Measurements from ENCODE around the gene TMCO1. TPM values are rescaled to one million over a fixed set of nuclear protein-coding genes. Genes with fewer than 3 reads are reported as not detected.
"Not testable (repeated sequence)": the region's sequence is repeated elsewhere in the genome, so short reads cannot be mapped to it uniquely, and the experiment has no call there.

The TMCO1 gene
- polyA plus RNA-seq, 2 of the 4 experiments (the other 2 are of a cell fraction), result 154 to 220 TPM

- Histone ChIP-seq H3K4me3 (no peak overlapping the region), H3K4me1 (no peaks in the 10 kb centered on the region), H3K4me2 (no peak overlapping the region), H3K9me3 (no peaks in the 10 kb centered on the region), H3K27ac (no peak overlapping the region)
- ChIA-PET CTCF (interaction anchor here (1.0 to 1.5 kb wide), 2 partner anchors 25 to 98 kb away, joined by 3 to 4 read pairs; no protein-coding TSS in a partner anchor), POLR2A (no interaction called here)
- TF ChIP-seq RARB (CRISPR knock-in tag; IDR thresholded peaks at IDR 0.05) (no peak), MYC (IDR thresholded peaks at IDR 0.05; ENCODE audit: borderline replicate concordance, low read length) (no peak), SREBF2 (IDR thresholded peaks at IDR 0.05) (no peak), MAFK (IDR thresholded peaks at IDR 0.05; ENCODE audit: partially characterized antibody) (no peak), EP300 (IDR thresholded peaks at IDR 0.05) (no peak), FOXS1 (CRISPR knock-in tag; IDR thresholded peaks at IDR 0.05) (no peak), BHLHE40 (IDR thresholded peaks at IDR 0.05; ENCODE audit: low read depth, low read length) (no peak), FOSL2 (IDR thresholded peaks at IDR 0.05) (no peak), FOSL2 (CRISPR knock-in tag; IDR thresholded peaks at IDR 0.05) (no peak), RAD21 (conservative IDR thresholded peaks at IDR 0.05 in 1 of 2, IDR thresholded peaks at IDR 0.05 in 1 of 2) (no peak)
- DNase-seq (ENCODE audit: low read depth in 1 of 2, low spot score in 1 of 2), result no peak
- WGBS (ENCODE audit: missing lambda C conversion rate), result 30% methylated on average over 3 of the region's 3 CpGs
- ATAC-seq, result peak; percentile 43 to 62; a peak in 4 of 6 replicates
- FAIRE-seq, result no peak
Observed at GRCh38 chr1:165816157-165816556, 47.5 kb upstream of the TMCO1 start.

GRCh38 chr1:165815725-165816124, 47.1 kb upstream of the TMCO1 start:
- FAIRE-seq (no peak), ATAC-seq (peak; percentile 39 to 63; a peak in 4 of 6 replicates), DNase-seq (ENCODE audit: low read depth in 1 of 2, low spot score in 1 of 2) (peak in 1 of 2 experiments; percentile 20)
- Histone ChIP-seq H3K27ac (no peak overlapping the region), H3K4me2 (no peak overlapping the region), H3K4me3 (no peak overlapping the region), H3K4me1 (no peaks in the 10 kb centered on the region), H3K9me3 (no peaks in the 10 kb centered on the region)
- 27% methylated on average over 3 of the region's 3 CpGs for WGBS (ENCODE audit: missing lambda C conversion rate)
- CTCF ChIA-PET, result interaction anchor here (1.5 kb wide), 1 partner anchor 25 kb away, joined by 3 read pairs; no protein-coding TSS in a partner anchor
- POLR2A ChIA-PET, result no interaction called here
- TF ChIP-seq ZFP36 (IDR thresholded peaks at IDR 0.05; ENCODE audit: borderline replicate concordance, partially characterized antibody) (no peak), SREBF2 (IDR thresholded peaks at IDR 0.05) (no peak), MAZ (IDR thresholded peaks at IDR 0.05; ENCODE audit: borderline replicate concordance, low read depth, low read length) (no peak), POLR2AphosphoS2 (conservative IDR thresholded peaks at IDR 0.05; ENCODE audit: low read length) (no peak), ZC3H11A (IDR thresholded peaks at IDR 0.05) (no peak), ZSCAN20 (CRISPR knock-in tag; IDR thresholded peaks at IDR 0.05) (no peak)

- Histone ChIP-seq H3K4me1 (no peaks in the 10 kb centered on the region), H3K4me2 (no peak overlapping the region), H3K4me3 (no peak overlapping the region), H3K9me3 (no peaks in the 10 kb centered on the region), H3K27ac (no peak overlapping the region)
- no peak for FAIRE-seq
- no peak for ATAC-seq
- POLR2A ChIA-PET, result no interaction called here
- no peak for TF ChIP-seq HOXB5 (CRISPR knock-in tag; IDR thresholded peaks at IDR 0.05)
- TF ChIP-seq BCL3 (IDR thresholded peaks at IDR 0.05), result no peak
- no peak for TF ChIP-seq POLR2A (IDR thresholded peaks at IDR 0.05; ENCODE audit: low read length)
- no peak for TF ChIP-seq CBX2 (IDR thresholded peaks at IDR 0.05; ENCODE audit: borderline replicate concordance, low read depth)
- TF ChIP-seq GATA3 (IDR thresholded peaks at IDR 0.05; ENCODE audit: borderline replicate concordance), result no peak
- TF ChIP-seq EHMT2 (IDR thresholded peaks at IDR 0.05; ENCODE audit: low read depth), result no peak
- no peak for TF ChIP-seq SMC3 (IDR thresholded peaks at IDR 0.05)
- no peak for TF ChIP-seq TP53 (CRISPR knock-in tag; IDR thresholded peaks at IDR 0.05)
- TF ChIP-seq ZC3H11A (IDR thresholded peaks at IDR 0.05), result no peak
- no peak for TF ChIP-seq ZFP36 (IDR thresholded peaks at IDR 0.05; ENCODE audit: borderline replicate concordance, partially characterized antibody)
- no peak for DNase-seq (ENCODE audit: low read depth in 1 of 2, low spot score in 1 of 2)
- CTCF ChIA-PET, result no interaction called here
Observed at GRCh38 chr1:165807613-165808012, 38.9 kb upstream of the TMCO1 start.

GRCh38 chr1:165804513-165804912, 35.8 kb upstream of the TMCO1 start:
- DNase-seq (ENCODE audit: low read depth in 1 of 2, low spot score in 1 of 2); H3K4me3 ChIP-seq; CTCF ChIA-PET; ATAC-seq; H3K4me1 ChIP-seq; POLR2A ChIA-PET; FAIRE-seq; H3K27ac ChIP-seq; H3K4me2 ChIP-seq: not testable (repeated sequence)
- 0% methylated on average over 1 of the region's 1 CpG for WGBS (ENCODE audit: missing lambda C conversion rate)
- peaks cover 12% of the 10 kb centered on the region for H3K9me3 ChIP-seq

Data from A549 (cell line).